Measurements from ENCODE around the gene GNA14.
A peak's percentile ranks its signal among the peaks of the same experiment; 100 is the strongest.
"Not testable (repeated sequence)": the region's sequence is repeated elsewhere in the genome, so short reads cannot be mapped to it uniquely, and the experiment has no call there.

Gene GNA14

GRCh38 chr9:77648234-77649108 lies at the start of gene GNA14:
TSS of gene GNA14 (minus strand) at chr9:77648322. CDS start at chr9:77647793, 529 bp downstream.
- DNase-seq: peak; percentile 63

- no peak for DNase-seq
Measured at GRCh38 chr9:77697238-77697984, 49.3 kb upstream of the GNA14 start.

GRCh38 chr9:77690723-77691122 lies 42.6 kb upstream of the GNA14 start:
- DNase-seq: not testable (repeated sequence)

- DNase-seq: not testable (repeated sequence)
Measured at GRCh38 chr9:77690119-77690518, 42.0 kb upstream of the GNA14 start.

GRCh38 chr9:77687737-77688136 lies 39.6 kb upstream of the GNA14 start:
- not testable (repeated sequence) for DNase-seq

GRCh38 chr9:77680581-77680980 lies 32.5 kb upstream of the GNA14 start:
- no peak for DNase-seq

- DNase-seq: no peak
Measured at GRCh38 chr9:77679661-77680368, 31.7 kb upstream of the GNA14 start.

GRCh38 chr9:77679088-77679487 lies 31.0 kb upstream of the GNA14 start:
- no peak for DNase-seq

- no peak for DNase-seq
Measured at GRCh38 chr9:77677957-77678535, 29.9 kb upstream of the GNA14 start.

GRCh38 chr9:77677397-77677796 lies 29.3 kb upstream of the GNA14 start:
- no peak for DNase-seq

GRCh38 chr9:77673941-77674791 lies 26.0 kb upstream of the GNA14 start:
- DNase-seq: no peak

- no peak for DNase-seq
Measured at GRCh38 chr9:77672183-77672582, 24.1 kb upstream of the GNA14 start.

- no peak for DNase-seq
Measured at GRCh38 chr9:77667151-77667550, 19.0 kb upstream of the GNA14 start.

- DNase-seq: no peak
Measured at GRCh38 chr9:77663754-77664153, 15.6 kb upstream of the GNA14 start.

- DNase-seq: no peak
Measured at GRCh38 chr9:77661566-77662085, 13.5 kb upstream of the GNA14 start.

GRCh38 chr9:77659926-77660325 lies 11.8 kb upstream of the GNA14 start:
- no peak for DNase-seq

GRCh38 chr9:77651203-77651602 lies 3.1 kb upstream of the GNA14 start:
- no peak for DNase-seq

GRCh38 chr9:77649109-77649812 lies 1.1 kb upstream of the GNA14 start:
- no peak for DNase-seq

GRCh38 chr9:77647267-77648233 lies 572 bp downstream of the GNA14 start:
- peak; percentile 56 for DNase-seq

GRCh38 chr9:77643871-77644270 lies 4.3 kb downstream of the GNA14 start:
- DNase-seq: no peak
